ENCODE results near the gene RIPOR3.

RIPOR3 gene

DNA sequence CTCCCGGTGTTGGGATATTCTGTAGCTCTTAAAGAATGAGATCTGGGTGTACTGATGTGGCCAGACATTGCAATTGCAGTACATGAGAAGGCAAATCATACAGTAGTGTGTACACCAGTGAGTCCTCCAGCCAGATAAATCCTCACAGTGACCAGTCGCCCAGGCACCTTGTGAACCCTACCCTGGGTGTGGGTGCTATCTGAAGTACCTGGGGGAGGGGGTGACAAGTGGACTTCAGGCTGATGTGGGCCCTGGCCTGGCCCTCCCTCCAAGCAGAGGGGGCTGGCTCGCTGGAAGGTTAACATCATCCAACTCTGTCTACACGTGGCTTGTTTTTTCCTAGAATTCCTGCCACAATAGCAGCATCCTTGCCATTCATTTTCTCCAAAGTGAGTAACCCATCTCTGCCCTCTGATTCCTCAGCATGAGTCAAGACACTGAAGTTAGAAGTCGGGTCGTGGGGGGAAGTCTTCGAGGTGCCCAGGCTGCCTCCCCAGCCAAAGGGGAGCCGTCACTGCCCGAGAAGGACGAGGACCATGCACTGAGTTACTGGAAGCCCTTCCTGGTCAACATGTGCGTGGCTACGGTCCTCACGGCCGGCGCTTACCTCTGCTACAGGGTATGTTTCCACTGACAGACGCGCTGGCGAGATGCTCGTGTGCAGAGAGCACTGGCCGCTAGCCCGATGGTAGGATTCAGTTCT lies 110.3 kb downstream of the RIPOR3 start:
- Histone ChIP-seq H3K4me1 (ENCODE audit: insufficient read depth, low read length, severe bottlenecking) (peaks cover 22% of the 10 kb centered on the region), H3K27ac (ENCODE audit: low read depth, low read length, poor library complexity, severe bottlenecking) (no peak overlapping the region), H2AFZ (ENCODE audit: low read length) (no peak overlapping the region), H3F3A (ENCODE audit: insufficient read depth, low read length) (no peaks in the 10 kb centered on the region), H3K9ac (ENCODE audit: low read length) (no peak overlapping the region), H3K79me2 (ENCODE audit: insufficient read depth, low read length) (no peaks in the 10 kb centered on the region), H3K9me2 (ENCODE audit: low read depth, low read length) (no peaks in the 10 kb centered on the region), H3K27me3 (ENCODE audit: insufficient read depth, low read length) (no peaks in the 10 kb centered on the region), H3K36me3 (ENCODE audit: insufficient read depth, low read length) (peaks cover 65% of the 10 kb centered on the region), H4K20me1 (ENCODE audit: insufficient read depth, low read length) (no peaks in the 10 kb centered on the region), H3K9me3 (ENCODE audit: low read length) (no peaks in the 10 kb centered on the region), H3K4me2 (ENCODE audit: low read length) (no peak overlapping the region), H3K4me3 (ENCODE audit: low read depth, low read length, poor library complexity, severe bottlenecking) (no peak overlapping the region)
- TF ChIP-seq, protein P1, sequence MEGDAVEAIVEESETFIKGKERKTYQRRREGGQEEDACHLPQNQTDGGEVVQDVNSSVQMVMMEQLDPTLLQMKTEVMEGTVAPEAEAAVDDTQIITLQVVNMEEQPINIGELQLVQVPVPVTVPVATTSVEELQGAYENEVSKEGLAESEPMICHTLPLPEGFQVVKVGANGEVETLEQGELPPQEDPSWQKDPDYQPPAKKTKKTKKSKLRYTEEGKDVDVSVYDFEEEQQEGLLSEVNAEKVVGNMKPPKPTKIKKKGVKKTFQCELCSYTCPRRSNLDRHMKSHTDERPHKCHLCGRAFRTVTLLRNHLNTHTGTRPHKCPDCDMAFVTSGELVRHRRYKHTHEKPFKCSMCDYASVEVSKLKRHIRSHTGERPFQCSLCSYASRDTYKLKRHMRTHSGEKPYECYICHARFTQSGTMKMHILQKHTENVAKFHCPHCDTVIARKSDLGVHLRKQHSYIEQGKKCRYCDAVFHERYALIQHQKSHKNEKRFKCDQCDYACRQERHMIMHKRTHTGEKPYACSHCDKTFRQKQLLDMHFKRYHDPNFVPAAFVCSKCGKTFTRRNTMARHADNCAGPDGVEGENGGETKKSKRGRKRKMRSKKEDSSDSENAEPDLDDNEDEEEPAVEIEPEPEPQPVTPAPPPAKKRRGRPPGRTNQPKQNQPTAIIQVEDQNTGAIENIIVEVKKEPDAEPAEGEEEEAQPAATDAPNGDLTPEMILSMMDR (IDR thresholded peaks at IDR 0.05; ENCODE audit: low read length) = no peak
- TF ChIP-seq EZH2 (IDR thresholded peaks at IDR 0.05; ENCODE audit: borderline replicate concordance, low read length) = no peak

DNA sequence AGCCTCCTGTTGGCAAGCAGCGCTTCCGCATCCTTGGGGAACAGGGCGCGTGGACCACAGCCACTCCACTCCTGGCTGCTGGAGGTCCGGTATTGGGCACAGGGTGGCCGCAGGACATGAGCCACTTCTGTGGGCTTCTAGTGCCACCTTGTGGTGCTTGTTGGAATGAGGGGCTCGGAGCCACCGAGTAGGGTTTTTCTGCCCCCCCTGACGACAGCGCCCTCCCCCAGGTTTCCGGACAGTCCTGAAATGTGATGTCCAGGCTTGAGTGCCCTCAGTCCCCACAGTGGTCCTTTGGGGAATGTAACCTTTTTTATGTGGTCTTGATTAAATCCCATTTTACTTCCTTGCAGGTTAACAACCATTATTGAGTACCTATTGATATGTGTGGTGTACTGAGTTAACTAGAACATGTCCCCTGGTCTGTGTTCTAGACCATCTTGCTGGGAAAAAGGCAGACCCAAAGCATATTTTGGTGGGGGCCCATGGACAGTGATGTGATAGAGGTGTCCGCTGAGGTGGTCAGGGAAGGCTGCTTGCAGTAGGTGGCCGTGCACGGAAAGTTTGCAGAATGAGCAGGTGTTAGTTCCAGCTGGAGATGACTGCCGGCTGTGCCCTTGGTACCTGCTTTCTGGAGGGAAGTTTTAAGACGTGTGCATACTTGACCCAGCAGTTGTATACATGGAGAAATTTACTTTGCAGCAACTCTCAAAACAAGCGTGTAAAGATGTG lies 111.2 kb downstream of the RIPOR3 start:
- Histone ChIP-seq H3K9ac (ENCODE audit: low read length) (no peak overlapping the region), H3F3A (ENCODE audit: insufficient read depth, low read length) (no peaks in the 10 kb centered on the region), H3K4me3 (ENCODE audit: low read depth, low read length, poor library complexity, severe bottlenecking) (no peak overlapping the region), H3K4me2 (ENCODE audit: low read length) (no peak overlapping the region), H2AFZ (ENCODE audit: low read length) (no peak overlapping the region), H3K4me1 (ENCODE audit: insufficient read depth, low read length, severe bottlenecking) (peaks cover 22% of the 10 kb centered on the region), H3K27me3 (ENCODE audit: insufficient read depth, low read length) (no peaks in the 10 kb centered on the region), H3K27ac (ENCODE audit: low read depth, low read length, poor library complexity, severe bottlenecking) (no peak overlapping the region), H3K9me3 (ENCODE audit: low read length) (no peaks in the 10 kb centered on the region), H3K9me2 (ENCODE audit: low read depth, low read length) (no peaks in the 10 kb centered on the region), H3K79me2 (ENCODE audit: insufficient read depth, low read length) (no peaks in the 10 kb centered on the region), H4K20me1 (ENCODE audit: insufficient read depth, low read length) (no peaks in the 10 kb centered on the region), H3K36me3 (ENCODE audit: insufficient read depth, low read length) (peaks cover 63% of the 10 kb centered on the region)
- no peak for TF ChIP-seq EZH2 (IDR thresholded peaks at IDR 0.05; ENCODE audit: borderline replicate concordance, low read length)
- TF ChIP-seq, protein P1 (IDR thresholded peaks at IDR 0.05; ENCODE audit: low read length) = peak; percentile 92

DNA sequence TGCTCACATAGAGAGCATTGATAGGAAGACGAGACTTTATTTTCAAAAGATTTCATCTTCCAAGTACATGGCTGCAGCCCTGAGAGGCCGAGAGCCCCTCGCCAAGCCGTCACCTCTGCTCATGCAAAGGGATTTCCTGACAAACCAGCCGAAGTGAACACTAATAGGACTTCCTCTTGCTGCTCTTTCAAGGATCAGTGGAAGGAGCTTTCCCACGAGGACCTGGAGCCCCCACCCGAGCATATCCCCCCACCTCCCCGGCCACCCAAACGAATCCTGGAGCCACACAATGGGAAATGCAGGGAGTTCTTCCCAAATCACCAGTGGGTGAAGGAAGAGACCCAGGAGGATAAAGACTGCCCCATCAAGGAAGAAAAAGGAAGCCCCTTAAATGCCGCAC lies 111.8 kb downstream of the RIPOR3 start:
- Histone ChIP-seq H3K4me2 (ENCODE audit: low read length) (no peak overlapping the region), H3K9ac (ENCODE audit: low read length) (no peak overlapping the region), H3K36me3 (ENCODE audit: insufficient read depth, low read length) (peaks cover 70% of the 10 kb centered on the region), H3K4me3 (ENCODE audit: low read depth, low read length, poor library complexity, severe bottlenecking) (no peak overlapping the region), H3K4me1 (ENCODE audit: insufficient read depth, low read length, severe bottlenecking) (peaks cover 22% of the 10 kb centered on the region), H3K9me3 (ENCODE audit: low read length) (no peaks in the 10 kb centered on the region), H4K20me1 (ENCODE audit: insufficient read depth, low read length) (no peaks in the 10 kb centered on the region), H3K27ac (ENCODE audit: low read depth, low read length, poor library complexity, severe bottlenecking) (peak overlapping the region; percentile 24), H3K79me2 (ENCODE audit: insufficient read depth, low read length) (no peaks in the 10 kb centered on the region), H2AFZ (ENCODE audit: low read length) (no peak overlapping the region), H3K9me2 (ENCODE audit: low read depth, low read length) (no peaks in the 10 kb centered on the region), H3K27me3 (ENCODE audit: insufficient read depth, low read length) (no peaks in the 10 kb centered on the region), H3F3A (ENCODE audit: insufficient read depth, low read length) (no peaks in the 10 kb centered on the region)
- TF ChIP-seq, protein P1 (IDR thresholded peaks at IDR 0.05; ENCODE audit: low read length) = no peak
- no peak for TF ChIP-seq EZH2 (IDR thresholded peaks at IDR 0.05; ENCODE audit: borderline replicate concordance, low read length)
